Right atrium auricular region (tissue), 2 donors: ENCODE data around the gene OTULIN. TPM values are rescaled to one million over a fixed set of nuclear protein-coding genes. Genes with fewer than 3 reads are reported as not detected.

Experiments used
- DNase-seq: peaks from one replicate; pipeline ENCODE4 v3.0.0-alpha.2; 2019; ENCODE audit warnings: low spot score
- H3K27ac ChIP-seq, 2 donors: fragments of 200-600 bp; sonication (generic); 1 replicate in 1 of 2; 2 replicates in 1 of 2; pipeline ENCODE4 v1.5.1; 2016 to 2019
- H3K27me3 ChIP-seq, 2 donors: fragments of 200-600 bp; sonication (generic); one replicate each; pipeline versions ENCODE4 v1.5.1 to v1.6.0; 2017 to 2019
- H3K36me3 ChIP-seq: fragments of 200-600 bp; sonication (generic); one replicate; pipeline ENCODE4 v1.5.1; 2016
- H3K4me1 ChIP-seq, 2 donors: fragments of 200-600 bp; sonication (generic); one replicate each; pipeline versions ENCODE4 v1.5.1 to v1.6.0; 2017 to 2019
- H3K4me3 ChIP-seq, 2 donors: fragments of 200-600 bp; sonication (generic); 1 replicate in 1 of 2; 2 replicates in 1 of 2; pipeline ENCODE4 v1.5.1; 2017 to 2019; ENCODE audit warnings: mild to moderate bottlenecking in 1 of 2, moderate library complexity in 1 of 2
- H3K9me3 ChIP-seq, 2 donors: fragments of 200-600 bp; sonication (generic); one replicate each; pipeline ENCODE4 v1.5.1; 2019
- CTCF ChIP-seq, 2 donors: fragments of 200-600 bp; sonication (generic); IDR thresholded peaks; one replicate each; pipeline ENCODE4 v1.5.1; 2019; ENCODE audit warnings: antibody characterized with exemption in 2 of 2
- total RNA-seq, 2 donors: library from RNA; depleted of rRNA; stranded (reverse); fragments of >200 nt; gene quantifications; one replicate each; pipeline ENCODE4 v1.1.0, GENCODE V29; 2016

The OTULIN gene
- total RNA-seq, 2 donors from 2014 or later = 13.9 to 29.9 TPM

- no peak for DNase-seq
- Histone ChIP-seq H3K9me3 (no peaks in the 10 kb centered on the region), H3K36me3 (no peaks in the 10 kb centered on the region), H3K4me1 (no peaks in the 10 kb centered on the region), H3K4me3 (no peak overlapping the region), H3K27me3 (no peaks in the 10 kb centered on the region), H3K27ac (no peak overlapping the region)
- no peak for TF ChIP-seq CTCF (IDR thresholded peaks at IDR 0.05)
Observed at GRCh38 chr5:14656898-14657297, 7.6 kb upstream of the OTULIN start.

GRCh38 chr5:14659821-14660607 is 4.5 kb upstream of the OTULIN start:
- no peak overlapping the region for H3K4me3 ChIP-seq
- H3K4me1 ChIP-seq = peaks cover 0 to 10% of the 10 kb centered on the region in 2 donors
- DNase-seq = no peak
- no peaks in the 10 kb centered on the region for H3K9me3 ChIP-seq
- no peaks in the 10 kb centered on the region for H3K36me3 ChIP-seq
- H3K27ac ChIP-seq = no peak overlapping the region
- no peak for TF ChIP-seq CTCF (IDR thresholded peaks at IDR 0.05)
- no peaks in the 10 kb centered on the region for H3K27me3 ChIP-seq

GRCh38 chr5:14660833-14661232 is 3.7 kb upstream of the OTULIN start:
- H3K9me3 ChIP-seq = no peaks in the 10 kb centered on the region
- H3K4me3 ChIP-seq = no peak overlapping the region
- no peaks in the 10 kb centered on the region for H3K27me3 ChIP-seq
- TF ChIP-seq CTCF (IDR thresholded peaks at IDR 0.05) = no peak
- no peak for DNase-seq
- H3K36me3 ChIP-seq = no peaks in the 10 kb centered on the region
- H3K27ac ChIP-seq = no peak overlapping the region
- H3K4me1 ChIP-seq = peaks cover 0 to 15% of the 10 kb centered on the region in 2 donors

GRCh38 chr5:14662721-14663260 is 1.7 kb upstream of the OTULIN start:
- no peak for DNase-seq
- no peaks in the 10 kb centered on the region for H3K36me3 ChIP-seq
- peaks cover 0 to 35% of the 10 kb centered on the region in 2 donors for H3K4me1 ChIP-seq
- no peak for TF ChIP-seq CTCF (IDR thresholded peaks at IDR 0.05)
- H3K27ac ChIP-seq = no peak overlapping the region
- H3K9me3 ChIP-seq = no peaks in the 10 kb centered on the region
- no peaks in the 10 kb centered on the region for H3K27me3 ChIP-seq
- H3K4me3 ChIP-seq = no peak overlapping the region

- DNase-seq = no peak
- Histone ChIP-seq H3K27me3 (no peaks in the 10 kb centered on the region), H3K9me3 (no peaks in the 10 kb centered on the region), H3K36me3 (no peaks in the 10 kb centered on the region), H3K4me1 (peaks cover 0 to 37% of the 10 kb centered on the region in 2 donors), H3K27ac (peak overlapping the region; percentile 91 to 92), H3K4me3 (peak overlapping the region; percentile 76 to 81)
- peak in 1 of 2 donors; percentile 5 for TF ChIP-seq CTCF (IDR thresholded peaks at IDR 0.05)
Observed at GRCh38 chr5:14663734-14664269, 716 bp upstream of the OTULIN start.
